CD4-positive, alpha-beta T cell (primary cell): ENCODE data around the gene INHBA. TPM values are rescaled to one million over a fixed set of nuclear protein-coding genes. Genes with fewer than 3 reads are reported as not detected.

Experiments used
- ATAC-seq: fragments of 200-7000 bp; cut with Tn5 transposase; one replicate; pipeline ENCODE4 v1.10.0; 2022; ENCODE audit warnings: mild to moderate bottlenecking; ENCODE audit not compliant: poor library complexity
- CTCF ChIA-PET: fragments of 350-600 bp; sonication (Branson Sonifier 250); formaldehyde crosslinking; loops from one replicate; lab custom pipeline; 2021; ENCODE audit warnings: antibody characterized with exemption, inconsistent platforms; lab: Charles Lee
- POLR2A ChIA-PET: fragments of 350-600 bp; sonication (Branson Sonifier 250); formaldehyde crosslinking; loops from one replicate; lab custom pipeline; 2021; ENCODE audit warnings: antibody characterized with exemption, inconsistent platforms; lab: Charles Lee
- DNase-seq, 14 experiments: peaks; one replicate each; pipeline ENCODE4 v3.0.0-alpha.2; 2013 to 2020; ENCODE audit warnings: mixed read lengths in 2 of 14
- H3K27ac ChIP-seq, 2 donors: one replicate each; pipeline versions ENCODE4 v1.5.1 to v1.7.0; 2013; ENCODE audit warnings: low read length in 2 of 2, low read depth in 1 of 2, mild to moderate bottlenecking in 1 of 2
- H3K27me3 ChIP-seq, 2 experiments: 1 replicate in 1 of 2; 2 replicates in 1 of 2; pipeline versions ENCODE4 v1.6.1 to v1.7.0; 2013; ENCODE audit warnings: low read length in 2 of 2, control low read depth in 1 of 2, mild to moderate bottlenecking in 1 of 2, moderate library complexity in 1 of 2; ENCODE audit not compliant: insufficient read depth in 2 of 2, control insufficient read depth in 1 of 2
- H3K36me3 ChIP-seq: one replicate; pipeline ENCODE4 v1.6.1; 2013; ENCODE audit warnings: low read length, control low read depth; ENCODE audit not compliant: insufficient read depth
- H3K4me1 ChIP-seq: one replicate; pipeline ENCODE4 v1.6.1; 2013; ENCODE audit warnings: low read length, control low read depth; ENCODE audit not compliant: insufficient read depth
- H3K4me3 ChIP-seq: one replicate; pipeline ENCODE4 v1.5.1; 2013; ENCODE audit warnings: mild to moderate bottlenecking, low read length, moderate library complexity
- H3K9me3 ChIP-seq, 2 experiments: 1 replicate in 1 of 2; 2 replicates in 1 of 2; pipeline versions ENCODE4 v1.6.1 to v1.7.0; 2013; ENCODE audit warnings: low read length in 2 of 2, mild to moderate bottlenecking in 2 of 2, control low read depth in 1 of 2, moderate library complexity in 1 of 2; ENCODE audit not compliant: control insufficient read depth in 1 of 2, insufficient read depth in 1 of 2
- H3K27ac Mint-ChIP-seq: one replicate; pipeline ENCODE4 v1.8.0; 2020; ENCODE audit warnings: mixed read lengths
- H3K27me3 Mint-ChIP-seq: one replicate; pipeline ENCODE4 v1.8.0; 2021; ENCODE audit warnings: mixed read lengths
- H3K36me3 Mint-ChIP-seq: one replicate; pipeline ENCODE4 v1.8.0; 2021; ENCODE audit warnings: low read depth, mixed read lengths
- H3K4me1 Mint-ChIP-seq: one replicate; pipeline ENCODE4 v1.8.0; 2021; ENCODE audit warnings: low read depth, mixed read lengths
- H3K4me3 Mint-ChIP-seq: one replicate; pipeline ENCODE4 v1.8.0; 2020; ENCODE audit warnings: mild to moderate bottlenecking, mixed read lengths
- H3K9me3 Mint-ChIP-seq: one replicate; pipeline ENCODE4 v1.8.0; 2020; ENCODE audit warnings: mixed read lengths
- CTCF ChIP-seq: fragments of 200-600 bp; IDR thresholded peaks from one replicate; pipeline ENCODE4 v1.8.0; 2022; ENCODE audit warnings: antibody characterized with exemption, mild to moderate bottlenecking
- intact Hi-C, 2 experiments: fragments of 100-400 bp; cut with DNase I in 1 of 2; cut with micrococcal nuclease in 1 of 2; formaldehyde crosslinking; loops; one replicate each; pipeline versions ENCODE4 v1.15.1 to v1.9.0; 2023 to 2025; cut with DNase I, micrococcal nuclease
- total RNA-seq, 174 experiments: library from RNA in 2 of 174; stranded (reverse) in 2 of 174; gene quantifications; one replicate each; pipeline ENCODE4 v1.2.3 and lab custom pipeline; 2021 to 2026

The INHBA gene
- total RNA-seq, 2 experiments from 2014 or later: not detected

- Mint-ChIP-seq H3K9me3 (no peaks in the 10 kb centered on the region), H3K36me3 (no peaks in the 10 kb centered on the region), H3K4me3 (no peak overlapping the region), H3K4me1 (no peaks in the 10 kb centered on the region), H3K27me3 (peaks cover 25% of the 10 kb centered on the region), H3K27ac (no peak overlapping the region)
- no peak for TF ChIP-seq CTCF
- Histone ChIP-seq H3K27me3 (peaks cover 0 to 4% of the 10 kb centered on the region in 2 experiments), H3K36me3 (no peaks in the 10 kb centered on the region), H3K4me1 (no peaks in the 10 kb centered on the region), H3K9me3 (peaks cover 0 to 8% of the 10 kb centered on the region in 2 experiments), H3K27ac (no peak overlapping the region), H3K4me3 (no peak overlapping the region)
- intact Hi-C loops: no loop called here
- ChIA-PET POLR2A (no interaction called here), CTCF (no interaction called here)
- no peak for ATAC-seq
- no peak for DNase-seq
Measured at GRCh38 chr7:41692251-41692650, 10.6 kb downstream of the INHBA start.

DNA sequence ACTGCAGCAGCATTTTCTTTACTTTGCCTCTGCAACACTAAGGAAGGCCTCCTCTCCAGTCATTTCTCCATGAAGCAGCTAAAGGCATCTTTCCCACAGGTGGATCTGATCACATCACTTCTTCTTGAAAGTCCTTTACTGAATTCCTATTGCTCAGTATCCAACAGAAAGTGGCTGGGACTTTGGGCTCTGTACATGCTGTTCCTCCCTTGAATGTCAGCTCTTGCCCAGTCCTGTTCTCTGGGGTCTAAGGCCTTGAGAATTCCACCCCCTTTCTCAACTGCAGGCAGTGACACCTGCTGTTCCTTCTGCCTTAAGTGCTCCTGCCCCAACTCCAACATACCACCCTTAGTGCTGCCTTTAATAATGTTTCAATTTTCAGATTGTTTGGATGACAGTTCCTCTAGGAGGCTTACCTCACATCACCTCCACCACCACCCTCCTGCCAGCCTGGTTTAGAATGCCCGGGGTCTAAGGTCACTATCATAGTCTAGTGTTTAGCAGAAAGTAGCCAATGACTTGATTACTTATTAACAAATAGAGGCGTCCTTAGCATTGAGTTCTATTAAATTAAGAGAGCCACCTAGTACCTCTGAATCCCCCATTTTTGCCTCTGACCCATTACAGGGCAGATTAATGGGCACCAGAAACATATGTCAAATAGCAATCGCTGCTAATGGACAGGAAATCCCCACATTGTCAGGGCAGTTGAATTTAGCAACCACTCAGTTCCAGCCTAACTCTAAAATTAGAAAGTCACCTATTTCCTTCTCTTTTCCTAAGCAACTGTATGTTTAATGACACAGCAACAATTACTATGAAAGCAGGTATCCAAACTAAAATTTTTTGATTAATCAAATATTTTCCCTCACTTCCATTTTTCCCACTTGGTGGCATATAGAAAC lies 11.4 kb downstream of the INHBA start:
- ATAC-seq (no peak), DNase-seq (no peak)
- no peak for TF ChIP-seq CTCF
- H3K36me3 Mint-ChIP-seq: no peaks in the 10 kb centered on the region
- ChIA-PET CTCF (no interaction called here), POLR2A (no interaction called here)
- Histone ChIP-seq H3K27ac (no peak overlapping the region), H3K4me1 (no peaks in the 10 kb centered on the region), H3K4me3 (no peak overlapping the region), H3K36me3 (no peaks in the 10 kb centered on the region), H3K27me3 (peaks cover 0 to 2% of the 10 kb centered on the region in 2 experiments), H3K9me3 (peaks cover 0 to 8% of the 10 kb centered on the region in 2 experiments)
- no peak overlapping the region for H3K27ac Mint-ChIP-seq
- peaks cover 21% of the 10 kb centered on the region for H3K27me3 Mint-ChIP-seq
- no peak overlapping the region for H3K4me3 Mint-ChIP-seq
- intact Hi-C loops: no loop called here
- H3K4me1 Mint-ChIP-seq: no peaks in the 10 kb centered on the region
- no peaks in the 10 kb centered on the region for H3K9me3 Mint-ChIP-seq

GRCh38 chr7:41689815-41690214 lies 13.1 kb downstream of the INHBA start:
- H3K9me3 Mint-ChIP-seq: no peaks in the 10 kb centered on the region
- no peaks in the 10 kb centered on the region for H3K27me3 ChIP-seq
- no peak for DNase-seq
- no peak for TF ChIP-seq CTCF
- H3K4me1 ChIP-seq: no peaks in the 10 kb centered on the region
- no peak overlapping the region for H3K4me3 ChIP-seq
- POLR2A ChIA-PET: no interaction called here
- intact Hi-C loops: no loop called here
- ATAC-seq: no peak
- H3K36me3 Mint-ChIP-seq: no peaks in the 10 kb centered on the region
- H3K4me3 Mint-ChIP-seq: no peak overlapping the region
- H3K4me1 Mint-ChIP-seq: no peaks in the 10 kb centered on the region
- no peak overlapping the region for H3K27ac ChIP-seq
- CTCF ChIA-PET: no interaction called here
- peaks cover 5% of the 10 kb centered on the region for H3K27me3 Mint-ChIP-seq
- H3K27ac Mint-ChIP-seq: no peak overlapping the region
- H3K9me3 ChIP-seq: peaks cover 0 to 8% of the 10 kb centered on the region in 2 experiments
- no peaks in the 10 kb centered on the region for H3K36me3 ChIP-seq
